HG03442 (cell line): ENCODE measurements around the gene RBMS3.
"Not testable (repeated sequence)": the region's sequence is repeated elsewhere in the genome, so short reads cannot be mapped to it uniquely, and the experiment has no call there.

Experiments
- ATAC-seq: cut with Tn5 transposase; IDR thresholded peaks from one replicate; pipeline ENCODE4 v1.9.1; 2021; ENCODE audit warnings: mild to moderate bottlenecking, moderate library complexity; ENCODE audit not compliant: unreplicated experiment

The RBMS3 gene

GRCh38 chr3:29759411-29760225 is 478.7 kb downstream of the RBMS3 start:
- no peak for ATAC-seq

DNA sequence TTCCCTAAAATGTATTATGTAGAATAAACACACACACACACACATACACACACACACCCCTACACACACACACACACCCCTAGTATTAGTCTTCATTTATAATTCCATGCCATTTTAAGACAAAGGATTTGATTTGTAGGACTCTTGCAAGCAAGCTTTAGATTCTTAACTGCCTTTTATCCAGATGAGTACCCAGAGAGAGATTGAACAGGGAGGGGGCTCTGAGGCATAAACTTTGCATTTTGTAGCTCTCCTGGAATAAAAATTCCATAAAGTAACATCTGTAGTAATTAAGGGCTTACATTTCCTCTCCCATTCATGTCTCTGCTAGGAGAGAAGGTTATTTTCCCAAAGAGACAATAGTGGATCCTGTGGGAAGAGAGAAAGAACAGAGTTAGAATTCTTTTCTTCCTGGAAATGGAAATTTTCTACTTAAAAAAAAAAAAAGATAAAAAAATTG is 479.4 kb downstream of the RBMS3 start:
- no peak for ATAC-seq

DNA sequence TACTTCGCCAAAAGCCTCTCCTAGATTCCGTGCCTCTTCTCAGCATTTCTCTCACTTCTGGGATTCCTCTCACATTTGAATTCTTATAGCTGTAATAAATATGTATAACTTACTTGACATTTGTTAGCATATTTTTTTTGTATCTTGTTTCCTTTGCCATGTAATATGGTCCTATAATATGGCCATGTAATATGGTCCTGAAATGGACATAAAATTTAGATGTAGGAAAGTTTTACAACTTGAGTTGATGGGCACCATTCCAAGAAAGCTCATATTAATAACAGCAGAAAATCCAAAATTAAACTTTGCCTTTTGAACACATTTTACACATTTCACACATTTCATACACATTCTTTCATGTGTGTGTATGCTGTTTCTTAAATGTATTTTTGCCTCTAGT is 480.6 kb downstream of the RBMS3 start:
- ATAC-seq: no peak

- ATAC-seq: no peak
These were observed 482.2 kb downstream of the RBMS3 start for GRCh38 chr3:29763115-29763514.

DNA sequence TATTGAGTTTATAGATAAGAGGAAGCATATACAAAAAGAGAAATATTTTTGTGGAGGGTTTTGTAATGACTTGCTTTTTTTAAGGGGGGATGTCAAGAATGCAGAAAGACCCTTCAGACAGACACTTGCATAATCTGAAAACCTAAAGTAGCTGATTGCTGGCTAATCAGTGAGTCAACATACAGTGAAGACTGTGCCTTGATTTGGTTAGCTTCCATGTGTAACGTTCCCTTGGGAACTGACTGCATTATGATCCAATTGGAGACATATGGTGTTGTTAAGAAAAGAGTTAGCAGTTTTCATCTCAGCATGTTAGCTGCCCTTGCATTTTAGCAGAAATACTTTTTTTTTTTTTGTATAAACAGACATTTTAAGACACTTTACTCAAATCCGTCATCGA is 483.2 kb downstream of the RBMS3 start:
- no peak for ATAC-seq

- ATAC-seq: no peak
These were observed 483.9 kb downstream of the RBMS3 start for GRCh38 chr3:29764603-29765254.

- no peak for ATAC-seq
These were observed 490.7 kb downstream of the RBMS3 start for GRCh38 chr3:29771602-29772001.

- ATAC-seq: no peak
These were observed 491.6 kb downstream of the RBMS3 start for GRCh38 chr3:29772436-29772835.

DNA sequence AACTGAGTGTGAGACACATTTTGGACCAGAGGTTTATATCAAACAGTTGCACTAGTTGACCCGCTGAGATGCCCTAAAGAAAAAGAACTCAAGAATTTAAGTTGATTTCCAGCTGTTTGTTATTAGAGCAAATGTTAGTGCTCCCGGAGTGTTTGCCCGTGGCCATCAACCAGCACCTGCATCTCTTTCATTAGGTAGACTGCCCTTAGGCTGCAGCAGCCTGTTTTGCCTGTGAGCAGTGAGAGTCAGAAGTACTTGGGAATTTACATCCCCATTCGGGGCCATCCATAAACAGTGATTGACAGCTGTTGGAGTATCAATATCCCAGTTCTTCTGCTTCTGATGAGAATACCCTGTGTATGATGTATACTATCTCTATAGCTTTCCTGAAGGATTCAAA is 492.6 kb downstream of the RBMS3 start:
- ATAC-seq: no peak

DNA sequence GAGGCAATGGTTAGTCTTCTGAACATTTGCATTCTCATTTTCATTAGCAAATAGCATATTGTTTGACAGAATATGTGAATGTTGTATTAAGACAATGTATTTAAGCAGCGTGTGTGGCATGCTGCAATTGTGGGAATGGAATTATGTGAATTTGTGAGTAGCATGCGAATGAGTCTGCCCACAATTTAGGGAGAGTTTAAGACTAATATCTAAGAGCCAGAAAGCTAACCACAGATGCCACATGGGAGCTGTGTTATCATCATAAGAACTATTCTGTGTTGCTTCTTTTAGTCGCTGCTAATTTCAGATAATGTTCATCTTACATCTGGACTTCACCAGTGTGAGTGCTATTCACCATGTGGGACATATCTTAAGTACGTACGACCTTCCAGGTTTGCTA is 494.5 kb downstream of the RBMS3 start:
- no peak for ATAC-seq

DNA sequence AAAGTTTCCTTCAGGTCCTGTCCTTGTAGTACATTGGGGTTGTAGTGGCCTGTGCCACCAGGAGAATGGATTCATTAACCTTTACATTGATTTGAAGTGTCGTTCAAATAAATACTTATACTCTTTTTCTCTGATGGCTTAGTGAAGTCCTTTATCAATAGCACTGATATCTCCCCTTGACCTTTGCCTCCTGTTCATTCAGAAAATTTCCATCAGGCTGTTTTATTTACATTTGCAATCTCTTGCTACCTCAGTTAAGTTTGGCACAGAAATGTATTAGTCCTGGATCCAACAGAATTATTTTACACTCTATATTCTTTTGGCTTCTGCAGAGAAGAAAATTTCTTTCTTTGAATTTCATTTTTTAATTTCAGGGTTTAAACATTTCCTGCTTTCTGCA is 497.0 kb downstream of the RBMS3 start:
- ATAC-seq: no peak

GRCh38 chr3:29789686-29790085 is 508.8 kb downstream of the RBMS3 start:
- no peak for ATAC-seq

GRCh38 chr3:29796808-29797207 is 515.9 kb downstream of the RBMS3 start:
- no peak for ATAC-seq

- ATAC-seq: no peak
These were observed 521.2 kb downstream of the RBMS3 start for GRCh38 chr3:29802057-29802456.

DNA sequence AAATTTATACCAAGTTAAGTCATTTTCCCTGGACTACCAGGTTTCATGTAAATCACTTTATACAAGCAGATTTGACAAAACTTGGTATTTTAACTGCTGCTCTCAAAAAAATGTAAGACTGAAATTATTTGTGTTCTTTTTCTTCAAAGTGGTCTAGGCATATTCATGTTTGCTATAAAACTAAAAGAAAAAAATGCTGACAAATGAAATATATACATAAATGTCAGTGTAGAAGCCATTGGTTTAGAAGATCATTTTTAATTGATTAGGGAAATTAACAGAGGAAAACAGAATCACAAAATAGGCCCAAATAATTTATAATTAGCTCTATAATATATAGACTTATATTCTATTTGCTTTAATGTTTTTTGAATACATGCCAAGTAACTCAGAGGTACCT is 523.2 kb downstream of the RBMS3 start:
- ATAC-seq: no peak

DNA sequence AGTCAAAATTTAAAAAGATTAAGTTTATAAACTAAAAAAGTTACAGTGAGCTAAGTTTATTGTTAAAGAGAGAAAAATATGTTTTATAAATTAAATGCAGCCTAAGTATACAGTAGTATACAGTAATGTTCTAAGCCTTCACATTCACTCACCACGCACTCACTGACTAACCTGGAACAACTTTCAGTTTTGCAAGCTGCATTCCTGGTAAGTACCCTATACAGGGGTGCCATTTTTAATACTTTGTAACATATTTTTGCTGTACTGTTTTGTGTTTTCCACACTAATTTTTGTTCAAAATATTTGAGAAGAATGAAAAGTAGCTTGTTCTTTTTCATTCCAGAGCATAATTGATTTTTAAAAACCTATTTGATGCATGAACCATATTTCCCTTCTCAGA is 524.9 kb downstream of the RBMS3 start:
- no peak for ATAC-seq

GRCh38 chr3:29808324-29808723 is 527.5 kb downstream of the RBMS3 start:
- ATAC-seq: not testable (repeated sequence)

GRCh38 chr3:29822071-29822470 is 541.2 kb downstream of the RBMS3 start:
- ATAC-seq: no peak

DNA sequence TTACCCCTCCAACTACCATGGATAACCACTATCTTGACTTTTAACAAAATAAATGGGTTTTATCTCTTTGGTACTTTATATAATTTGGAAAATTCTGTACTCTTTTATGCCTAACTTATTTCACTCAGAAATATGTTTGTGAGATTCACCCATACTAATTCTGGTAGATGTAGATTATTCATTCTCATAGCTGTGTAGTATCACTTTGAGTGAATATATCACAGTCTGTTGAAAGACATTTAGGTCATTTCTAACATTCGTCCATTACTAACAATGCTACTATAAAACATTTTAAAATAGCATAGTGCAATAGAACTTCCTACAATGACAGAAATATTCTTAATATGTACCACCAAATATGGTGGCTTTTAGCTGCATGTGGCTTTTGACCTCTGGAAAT is 542.4 kb downstream of the RBMS3 start:
- no peak for ATAC-seq

- ATAC-seq: no peak
These were observed 545.8 kb downstream of the RBMS3 start for GRCh38 chr3:29826712-29827111.

DNA sequence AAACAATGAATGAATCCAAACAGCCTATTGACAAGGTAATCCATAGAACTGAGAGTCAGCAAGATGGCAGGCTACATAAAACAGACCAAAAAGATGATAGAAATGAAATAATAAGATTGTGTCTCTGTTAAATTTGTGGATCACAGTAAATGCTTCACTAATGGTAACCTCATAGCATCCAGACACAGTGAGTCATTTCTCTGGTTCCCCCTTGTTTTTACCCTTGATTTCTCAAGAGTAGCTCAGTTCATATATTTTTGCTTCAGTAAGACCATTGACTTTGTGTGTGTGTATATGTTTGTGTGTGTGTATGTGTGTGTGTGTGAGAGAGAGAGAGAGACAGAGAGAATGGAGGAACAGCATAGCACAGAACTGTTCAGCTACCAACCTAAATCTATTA is 546.9 kb downstream of the RBMS3 start:
- no peak for ATAC-seq

DNA sequence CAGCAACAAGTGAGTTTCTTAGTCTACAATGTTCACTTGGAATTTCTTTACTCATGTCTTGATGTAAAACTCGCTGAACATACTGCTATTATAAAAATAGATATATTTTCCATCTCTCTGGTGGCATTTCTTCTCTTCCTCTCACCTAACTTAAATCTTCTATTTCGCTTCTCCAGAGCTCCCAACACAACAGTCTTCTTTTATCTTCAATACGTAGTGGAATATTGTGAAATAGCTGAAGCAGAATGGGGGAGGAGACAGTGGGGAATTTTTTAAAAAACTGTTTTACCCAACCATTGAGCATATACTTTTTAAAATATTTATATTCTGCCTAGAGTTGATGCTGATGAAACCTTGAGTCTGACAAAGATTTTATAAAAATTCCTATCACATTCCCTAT is 548.5 kb downstream of the RBMS3 start:
- no peak for ATAC-seq
